Measurements from ENCODE around the gene GOLT1A. TPM values are rescaled to one million over a fixed set of nuclear protein-coding genes. Genes with fewer than 3 reads are reported as not detected.

Gene GOLT1A
- 3.8 to 6.9 TPM (median 4.5 TPM) in 5 replicates for total RNA-seq (2022; extraction: Qiagen RNA extraction)

DNA sequence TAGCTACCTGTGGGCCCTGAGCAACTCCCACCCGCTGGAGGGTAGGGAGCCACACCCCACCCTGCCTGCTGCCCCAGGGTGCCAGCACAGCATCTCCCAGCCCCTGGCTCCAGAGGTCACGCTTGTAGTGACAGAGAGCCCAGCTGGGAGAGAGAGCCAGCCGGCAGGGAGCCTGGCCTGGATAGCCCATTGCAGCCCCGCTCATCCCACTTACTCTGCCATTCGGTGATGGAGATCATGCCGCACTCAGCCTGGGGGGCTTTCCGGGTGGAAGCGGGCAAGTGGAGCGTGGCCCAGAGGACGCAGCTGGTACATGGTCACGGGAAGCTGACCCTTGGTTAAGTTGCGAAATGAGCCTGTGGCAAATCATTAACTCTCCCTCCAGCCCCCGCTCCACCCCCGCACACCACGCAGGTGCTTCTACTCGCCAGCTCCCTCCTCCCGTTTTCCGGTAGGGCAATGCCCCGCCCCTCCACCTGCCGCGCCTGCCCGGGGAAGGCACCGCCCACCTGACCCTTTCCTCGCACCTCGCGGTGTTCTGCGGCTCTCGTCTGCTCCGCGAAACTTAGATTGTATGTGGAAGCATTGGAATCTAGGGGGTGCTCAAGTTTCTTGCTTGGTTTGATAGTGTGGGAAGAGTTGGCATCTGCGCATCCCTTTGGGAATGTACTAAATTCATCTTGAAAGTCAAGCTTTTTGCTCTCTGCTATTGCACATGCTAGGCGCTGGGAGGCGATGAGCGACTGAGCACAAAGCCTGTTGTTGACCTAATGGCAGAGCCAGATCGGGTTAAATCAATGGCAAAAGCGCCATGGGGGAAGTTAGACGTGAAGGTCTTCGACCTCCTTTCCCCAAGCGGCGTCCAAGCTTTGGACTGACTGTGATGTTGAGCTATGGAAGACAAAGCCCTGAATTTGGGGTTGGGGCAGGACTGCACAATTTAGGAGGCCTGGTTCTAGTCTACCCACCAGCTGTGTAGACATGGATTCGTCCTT, at the start of gene GOLT1A:
Gene GOLT1A, minus strand, starts transcription at position 321 of the 995 bp plus-strand sequence. Its CDS starts 82 bp downstream, at position 239.

DNA sequence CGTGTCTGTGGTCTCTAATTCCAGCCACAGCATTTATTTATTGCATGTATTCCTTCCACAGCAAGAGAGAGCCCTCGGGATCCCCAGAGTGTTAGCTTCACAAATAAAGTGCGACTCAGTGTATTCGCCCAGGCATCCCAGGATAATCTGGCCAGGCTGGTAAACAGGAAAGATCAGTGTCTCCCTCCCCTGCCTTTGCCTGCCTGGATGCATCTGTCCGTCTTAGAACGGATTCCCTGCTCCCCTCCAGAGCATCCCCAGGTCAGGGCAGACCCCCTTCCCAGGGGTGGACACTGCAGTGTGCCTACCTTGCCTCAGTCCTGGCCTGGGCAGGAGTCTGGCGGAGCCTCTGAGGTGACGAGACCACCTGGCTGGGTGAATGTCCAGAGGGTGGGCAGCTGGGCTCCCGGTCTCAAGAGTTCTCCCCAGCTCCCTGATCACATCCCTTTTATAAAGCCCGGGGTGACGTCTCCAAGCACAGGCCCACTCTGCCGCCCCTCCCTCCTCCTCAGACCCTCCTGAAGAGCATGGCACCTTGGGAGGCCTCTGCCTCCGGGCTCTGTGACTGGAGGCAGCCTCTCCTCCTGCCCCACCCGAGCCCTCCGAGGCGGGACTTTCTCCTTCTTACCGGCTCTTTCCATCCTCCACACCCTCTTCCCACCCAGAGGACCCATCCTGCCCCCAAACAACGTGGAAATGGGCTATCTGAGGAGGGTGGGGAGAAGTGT, 17.6 kb downstream of the GOLT1A start, which contains the start of gene KISS1:
Gene KISS1, minus strand, starts transcription at position 424 of the 728 bp plus-strand sequence. CDS start 3,615 bp downstream, outside the sequence.

GRCh38 chr1:204166219-204166618, 47.6 kb downstream of the GOLT1A start, which contains the start of gene REN:
REN (minus strand) TSS chr1:204166337; CDS start chr1:204166293, 44 bp downstream.

DNA sequence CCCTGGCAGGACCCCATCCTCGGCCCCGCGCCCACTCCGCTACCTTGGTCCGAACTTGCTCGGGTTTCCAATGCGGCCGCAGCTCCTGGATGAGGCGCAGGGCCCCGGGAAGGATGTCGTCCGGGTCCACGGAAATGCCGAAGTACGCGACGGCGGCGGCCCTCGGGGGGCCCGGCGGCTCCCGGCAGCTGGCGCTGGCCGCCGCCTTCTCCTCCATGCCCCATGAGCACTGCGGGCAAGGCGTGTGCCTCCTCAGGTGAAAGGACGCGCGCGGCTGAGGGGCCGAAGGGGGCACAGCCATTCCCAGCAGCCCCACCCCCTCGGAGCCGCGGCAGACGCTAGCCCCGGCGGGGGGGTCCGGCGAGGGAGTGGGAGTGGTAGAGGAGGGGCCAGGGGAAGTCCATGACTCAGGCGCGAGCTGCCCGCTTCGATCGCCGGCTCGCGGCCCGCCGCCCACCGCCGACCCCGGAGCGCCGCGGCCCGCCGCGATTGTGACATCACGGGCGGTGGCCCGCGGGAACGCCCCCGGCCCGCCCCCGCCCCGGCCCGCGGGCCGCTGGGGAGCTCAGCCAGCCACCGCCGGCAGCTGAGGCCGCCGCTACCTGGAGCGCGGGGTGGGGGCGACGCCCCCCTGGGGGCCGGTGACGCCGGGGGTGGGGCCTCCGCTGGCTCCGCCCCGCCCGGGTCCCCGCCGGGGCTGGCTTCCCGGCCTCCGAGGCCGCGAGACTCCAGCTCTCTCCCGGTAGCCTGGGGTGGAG, 62.1 kb downstream of the GOLT1A start, which contains the start of gene ETNK2:
Gene ETNK2, minus strand, starts transcription at position 493 of the 758 bp plus-strand sequence. Its CDS starts 192 bp downstream, at position 301.

Other genes with a start within 250 kb of the GOLT1A start
- gene SOX13, start 140.9 kb downstream of the GOLT1A start, total RNA-seq (2022; extraction: Qiagen RNA extraction) = 13.5 to 20.6 TPM (median 19.5 TPM) in 5 replicates
- gene ETNK2, start 61.9 kb downstream of the GOLT1A start, total RNA-seq (2022; extraction: Qiagen RNA extraction) = 3.7 to 4.5 TPM (median 4.2 TPM) in 5 replicates
- gene REN, start 47.7 kb downstream of the GOLT1A start, total RNA-seq (2022; extraction: Qiagen RNA extraction) = not detected in 5 replicates
- gene KISS1, start 17.5 kb downstream of the GOLT1A start, total RNA-seq (2022; extraction: Qiagen RNA extraction) = 0.27 to 1.2 TPM (median 0.73 TPM) in 4 of 5 replicates, not detected in the other
- 20.6 to 31.2 TPM (median 27.2 TPM) in 5 replicates for gene PLEKHA6, start 145.9 kb upstream of the GOLT1A start, total RNA-seq (2022; extraction: Qiagen RNA extraction)
- 21.7 to 28.7 TPM (median 24.0 TPM) in 5 replicates for gene PPP1R15B, start 197.8 kb upstream of the GOLT1A start, total RNA-seq (2022; extraction: Qiagen RNA extraction)